ENCODE data around the gene KCNK4. TPM values are rescaled to one million over a fixed set of nuclear protein-coding genes. Genes with fewer than 3 reads are reported as not detected.

Gene KCNK4
- total and polyA plus RNA-seq, 8 donors = not detected

- WGBS, 5 donors = 41 to 54% (median 50%) methylated on average over 4 to 5 of the region's 5 CpGs
- H3K9me3 ChIP-seq = no peaks in the 10 kb centered on the region
- peaks cover 0 to 11% (median 7%) of the 10 kb centered on the region in 4 donors for H3K36me3 ChIP-seq
- H3K4me1 ChIP-seq = peaks cover 49 to 60% (median 56%) of the 10 kb centered on the region in 4 donors
- peak overlapping the region; percentile 64 to 82 (median 76) for H3K4me3 ChIP-seq
- DNase-seq = no peak
- intact Hi-C loops (cut with DNase I; ENCODE audit: low total_unique reads) = no loop called here
- H3K27ac ChIP-seq = peak overlapping the region; percentile 95 to 97 (median 96)
- TF ChIP-seq POLR2A (IDR thresholded peaks at IDR 0.05) = no peak
- no peak for TF ChIP-seq EP300 (IDR thresholded peaks at IDR 0.05)
- no peak for TF ChIP-seq POLR2AphosphoS5 (IDR thresholded peaks at IDR 0.05)
- TF ChIP-seq CTCF (IDR thresholded peaks at IDR 0.05) = no peak
- peaks cover 3 to 47% (median 19%) of the 10 kb centered on the region in 3 donors for H3K27me3 ChIP-seq
Observed at GRCh38 chr11:64304032-64304315, 12.9 kb downstream of the KCNK4 start.

GRCh38 chr11:64304316-64305072 is 13.4 kb downstream of the KCNK4 start:
- no peaks in the 10 kb centered on the region for H3K9me3 ChIP-seq
- DNase-seq = peak; percentile 96 to 97
- peaks cover 0 to 14% (median 7%) of the 10 kb centered on the region in 4 donors for H3K36me3 ChIP-seq
- intact Hi-C loops (cut with DNase I; ENCODE audit: low total_unique reads) = no loop called here
- H3K27me3 ChIP-seq = peaks cover 3 to 42% (median 13%) of the 10 kb centered on the region in 3 donors
- TF ChIP-seq EP300 (IDR thresholded peaks at IDR 0.05) = no peak
- peak in 1 of 3 donors; percentile 76 for TF ChIP-seq POLR2AphosphoS5 (IDR thresholded peaks at IDR 0.05)
- peak in 6 of 7 experiments; percentile 28 to 96 (median 88) for TF ChIP-seq CTCF (IDR thresholded peaks at IDR 0.05)
- peaks cover 44 to 54% (median 51%) of the 10 kb centered on the region in 4 donors for H3K4me1 ChIP-seq
- peak overlapping the region; percentile 64 to 82 (median 76) for H3K4me3 ChIP-seq
- 0 to 1% (median 0%) methylated on average over 37 to 46 of the region's 46 CpGs for WGBS, 5 donors
- peak overlapping the region; percentile 95 to 97 (median 96) for H3K27ac ChIP-seq

DNA sequence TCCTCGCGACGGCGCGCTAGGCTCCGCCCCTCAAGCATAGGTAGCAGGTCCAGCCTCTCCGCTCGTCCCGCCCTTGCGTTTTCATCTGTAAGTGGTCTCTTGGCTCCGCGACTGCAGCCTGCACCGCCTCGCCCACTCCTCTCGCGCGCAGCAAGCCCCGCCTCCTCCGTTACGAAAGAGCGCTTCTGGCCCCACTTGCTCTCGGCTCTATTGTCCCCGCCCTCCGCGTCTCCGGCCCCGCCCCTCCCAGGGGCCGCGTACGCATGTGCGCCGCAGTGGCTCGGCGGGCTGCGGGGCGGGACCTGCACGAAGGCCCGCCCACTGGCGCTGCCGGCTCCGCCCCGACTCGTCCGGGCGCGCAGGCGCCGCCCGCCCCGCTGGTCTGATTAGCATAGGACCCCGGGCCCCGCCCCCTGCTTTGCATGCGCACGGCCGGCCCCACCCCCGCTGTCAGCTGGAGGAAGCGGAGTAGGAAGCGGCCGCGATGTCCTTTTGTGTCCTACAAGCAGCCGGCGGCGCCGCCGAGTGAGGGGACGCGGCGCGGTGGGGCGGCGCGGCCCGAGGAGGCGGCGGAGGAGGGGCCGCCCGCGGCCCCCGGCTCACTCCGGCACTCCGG is 14.1 kb downstream of the KCNK4 start, which contains the start of gene ESRRA:
ESRRA (plus strand) TSS at position 450 of the 616 bp plus-strand sequence. CDS start 1,656 bp downstream, outside the sequence.
- H3K36me3 ChIP-seq = peaks cover 0 to 14% (median 7%) of the 10 kb centered on the region in 4 donors
- WGBS, 5 donors = 0 to 1% (median 1%) methylated on average over 21 to 81 of the region's 81 CpGs
- TF ChIP-seq POLR2A (IDR thresholded peaks at IDR 0.05) (no peak), POLR2AphosphoS5 (IDR thresholded peaks at IDR 0.05) (peak; percentile 41 to 87 (median 84))
- intact Hi-C loops (cut with DNase I; ENCODE audit: low total_unique reads) = no loop called here
- peak within 1 kb of the TSS; percentile 64 to 82 (median 76) for H3K4me3 ChIP-seq
- peak within 1 kb of the TSS; percentile 95 to 97 (median 96) for H3K27ac ChIP-seq
- DNase-seq = peak; percentile 100
- peaks cover 37 to 47% (median 44%) of the 10 kb centered on the region in 4 donors for H3K4me1 ChIP-seq
- H3K27me3 ChIP-seq = peaks cover 3 to 35% (median 6%) of the 10 kb centered on the region in 3 donors
- H3K9me3 ChIP-seq = no peaks in the 10 kb centered on the region

DNA sequence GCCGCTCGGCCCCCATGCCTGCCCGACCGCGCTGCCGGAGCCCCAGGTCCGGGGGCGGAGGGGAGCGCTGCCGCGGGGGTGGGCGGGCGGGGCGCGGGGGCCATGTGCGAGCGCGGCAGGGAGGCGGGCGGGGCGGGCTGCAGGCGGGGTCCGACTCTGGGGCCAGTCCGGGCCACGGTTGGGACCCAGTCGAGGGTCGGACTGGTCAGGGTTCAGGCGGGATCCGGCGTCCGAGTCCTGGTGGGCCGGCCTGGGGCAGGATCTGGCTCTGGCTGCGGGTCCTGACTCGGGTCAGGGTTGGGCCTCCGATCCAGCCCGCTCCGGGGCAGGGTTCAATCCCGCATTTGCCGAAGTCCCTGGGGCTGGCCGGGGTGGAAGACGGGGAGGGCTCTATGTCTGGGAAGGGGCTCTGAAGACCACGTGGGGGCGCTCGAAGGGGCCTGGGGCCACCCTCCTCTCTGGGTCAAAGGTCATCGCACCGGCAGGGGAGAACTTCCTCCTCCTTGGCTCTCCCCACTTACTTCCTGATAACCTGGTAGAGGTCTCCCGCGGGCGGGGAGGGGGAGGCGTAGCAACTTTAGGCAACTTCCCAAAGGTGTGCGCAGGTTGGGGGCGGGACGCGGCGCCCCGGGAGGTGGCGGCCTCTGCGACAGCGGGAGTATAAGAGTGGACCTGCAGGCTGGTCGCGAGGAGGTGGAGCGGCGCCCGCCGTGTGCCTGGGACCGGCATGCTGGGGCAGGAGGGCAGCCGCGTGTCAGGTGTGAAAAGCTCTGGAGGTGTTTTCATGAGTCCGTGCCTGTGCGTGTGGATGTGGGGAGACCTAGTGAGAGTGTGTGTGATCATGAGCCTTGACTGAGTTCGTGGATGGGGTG is 14.8 kb downstream of the KCNK4 start:
- Histone ChIP-seq H3K27ac (peak overlapping the region; percentile 95 to 97 (median 96)), H3K36me3 (peaks cover 0 to 14% (median 9%) of the 10 kb centered on the region in 4 donors), H3K4me3 (peak overlapping the region; percentile 64 to 82 (median 76)), H3K9me3 (no peaks in the 10 kb centered on the region), H3K4me1 (peaks cover 30 to 45% (median 39%) of the 10 kb centered on the region in 4 donors), H3K27me3 (peaks cover 0 to 28% (median 0%) of the 10 kb centered on the region in 3 donors)
- WGBS, 5 donors = 1 to 2% (median 1%) methylated on average over 26 to 71 of the region's 71 CpGs
- intact Hi-C loops (cut with DNase I; ENCODE audit: low total_unique reads) = no loop called here
- TF ChIP-seq POLR2A (IDR thresholded peaks at IDR 0.05) (no peak), POLR2AphosphoS5 (IDR thresholded peaks at IDR 0.05) (peak in 2 of 3 donors; percentile 74 to 89), CTCF (IDR thresholded peaks at IDR 0.05) (peak in 1 of 7 experiments; percentile 22)
- peak; percentile 86 to 89 for DNase-seq
